D721Med (cell line): ENCODE results near the gene SHROOM3.
"Not testable (repeated sequence)": the region's sequence is repeated elsewhere in the genome, so short reads cannot be mapped to it uniquely, and the experiment has no call there.

Source experiments
- DNase-seq: peaks from one replicate; pipeline ENCODE4 v3.0.0; 2011; ENCODE audit warnings: low spot score; ENCODE audit not compliant: insufficient read length
- FAIRE-seq: peaks from 2 replicates; lab custom pipeline; 2011; peaks lifted over from hg19 to GRCh38; lab: Jason Lieb, UNC
- TF ChIP-seq, protein P1 (sequence below): IDR thresholded peaks from 2 replicates; pipeline ENCODE4 v1.5.1; 2012; ENCODE audit warnings: mild to moderate bottlenecking, control low read depth; ENCODE audit not compliant: insufficient read depth; ENCODE audit errors: missing control alignments

Gene SHROOM3

DNA sequence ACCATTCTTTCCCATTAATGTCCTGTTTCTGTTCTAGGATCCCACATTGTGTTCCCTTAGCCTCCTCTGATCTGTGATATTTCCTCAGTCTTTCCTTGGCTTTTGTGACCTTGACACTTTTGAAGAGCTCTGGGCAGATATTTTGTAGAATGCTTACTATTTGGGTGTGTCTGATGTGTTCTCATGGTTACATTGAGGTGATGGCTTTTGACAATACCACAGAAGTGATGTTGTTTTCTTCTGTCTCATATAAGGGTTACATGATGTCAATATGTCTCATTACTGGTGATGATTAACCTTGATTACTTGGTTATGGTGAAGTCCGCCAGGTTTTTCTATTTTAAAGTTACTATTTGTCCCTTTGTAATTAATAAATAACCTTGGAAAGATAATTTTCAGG, 279.2 kb downstream of the SHROOM3 start:
- FAIRE-seq, result no peak
- TF ChIP-seq, protein P1, sequence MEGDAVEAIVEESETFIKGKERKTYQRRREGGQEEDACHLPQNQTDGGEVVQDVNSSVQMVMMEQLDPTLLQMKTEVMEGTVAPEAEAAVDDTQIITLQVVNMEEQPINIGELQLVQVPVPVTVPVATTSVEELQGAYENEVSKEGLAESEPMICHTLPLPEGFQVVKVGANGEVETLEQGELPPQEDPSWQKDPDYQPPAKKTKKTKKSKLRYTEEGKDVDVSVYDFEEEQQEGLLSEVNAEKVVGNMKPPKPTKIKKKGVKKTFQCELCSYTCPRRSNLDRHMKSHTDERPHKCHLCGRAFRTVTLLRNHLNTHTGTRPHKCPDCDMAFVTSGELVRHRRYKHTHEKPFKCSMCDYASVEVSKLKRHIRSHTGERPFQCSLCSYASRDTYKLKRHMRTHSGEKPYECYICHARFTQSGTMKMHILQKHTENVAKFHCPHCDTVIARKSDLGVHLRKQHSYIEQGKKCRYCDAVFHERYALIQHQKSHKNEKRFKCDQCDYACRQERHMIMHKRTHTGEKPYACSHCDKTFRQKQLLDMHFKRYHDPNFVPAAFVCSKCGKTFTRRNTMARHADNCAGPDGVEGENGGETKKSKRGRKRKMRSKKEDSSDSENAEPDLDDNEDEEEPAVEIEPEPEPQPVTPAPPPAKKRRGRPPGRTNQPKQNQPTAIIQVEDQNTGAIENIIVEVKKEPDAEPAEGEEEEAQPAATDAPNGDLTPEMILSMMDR, result no peak

DNA sequence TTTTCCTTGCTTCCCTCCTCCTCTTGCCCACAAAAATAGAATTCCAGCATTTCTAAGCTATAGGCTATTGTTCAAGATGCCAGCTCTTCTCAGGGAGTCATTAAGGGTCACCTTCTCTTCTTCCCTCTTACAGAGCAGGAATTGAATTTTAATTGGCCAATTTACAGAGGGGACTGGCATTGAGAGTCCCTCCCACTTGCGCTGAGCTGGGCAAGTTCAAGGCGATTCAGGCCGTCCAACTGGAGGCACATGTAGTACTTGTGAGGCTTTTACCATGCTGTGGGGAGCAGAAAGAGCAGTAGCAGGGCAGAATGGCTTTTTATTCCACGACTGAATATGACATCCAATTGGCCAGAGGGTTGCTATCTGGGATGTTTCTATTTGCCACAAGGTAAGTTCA, 281.0 kb downstream of the SHROOM3 start:
- FAIRE-seq (no peak), DNase-seq (no peak)
- TF ChIP-seq, protein P1, result no peak

More for the DNA sequence above, 279.2 kb downstream of the SHROOM3 start:
- DNase-seq, result no peak

DNA sequence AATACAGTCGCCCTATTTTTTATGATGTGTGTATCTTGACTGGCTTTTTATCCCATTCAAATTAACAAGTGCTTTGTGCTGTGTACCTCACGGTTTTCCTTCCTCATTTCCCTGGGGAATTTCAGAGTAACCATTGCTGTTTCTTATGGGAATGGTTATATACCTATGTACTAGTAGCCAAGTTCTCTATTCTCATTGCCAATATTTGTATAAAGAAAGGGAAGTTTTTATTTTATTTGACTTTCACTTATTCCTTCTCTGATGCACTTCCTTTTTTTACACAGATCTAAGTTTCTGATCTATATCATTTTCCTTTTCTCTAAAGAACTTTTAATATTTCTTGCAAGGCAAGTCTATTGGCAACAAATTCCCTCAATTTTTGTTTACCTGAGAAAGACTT, 281.6 kb downstream of the SHROOM3 start:
- DNase-seq, result no peak
- FAIRE-seq, result no peak
- TF ChIP-seq, protein P1, result no peak

DNA sequence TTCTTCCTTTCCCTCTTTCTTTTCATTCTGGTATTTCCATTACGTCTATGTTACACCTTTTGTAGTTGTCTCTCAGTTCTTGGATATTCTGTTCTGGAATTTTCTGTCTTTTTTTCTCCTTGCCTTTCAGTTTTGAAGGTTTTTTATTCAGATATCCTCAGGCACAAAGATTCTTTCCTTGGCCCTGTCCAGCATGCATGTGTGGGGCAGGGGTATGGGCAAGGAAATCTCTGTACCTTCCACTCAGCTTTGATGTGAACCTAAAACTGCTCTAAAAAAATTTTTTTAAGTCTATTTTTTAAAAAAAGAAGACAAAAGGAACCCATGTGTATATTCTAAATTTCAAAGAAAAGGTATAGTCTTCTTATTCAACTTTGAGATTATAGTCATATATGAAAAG, 282.4 kb downstream of the SHROOM3 start:
- no peak for DNase-seq
- no peak for FAIRE-seq

DNA sequence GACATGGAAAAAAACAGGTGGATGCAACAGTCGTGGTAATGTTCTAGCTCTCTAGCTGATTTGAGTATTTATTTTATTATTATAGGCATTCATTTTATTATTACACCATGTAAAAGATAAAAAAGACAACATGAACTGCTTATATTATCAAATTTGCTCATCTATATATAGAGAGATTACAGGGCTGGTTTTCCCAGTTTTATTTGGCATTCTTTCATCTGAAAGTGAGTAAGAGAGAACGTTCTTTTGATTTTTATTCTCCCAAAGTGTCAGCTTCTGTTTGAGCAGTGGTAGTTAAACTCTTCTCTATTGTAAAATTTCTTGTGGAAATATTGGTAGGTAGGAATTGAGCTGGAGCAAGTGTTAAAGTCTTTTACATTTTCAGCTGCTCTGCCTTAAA, 283.0 kb downstream of the SHROOM3 start:
- no peak for DNase-seq
- no peak for FAIRE-seq
- TF ChIP-seq, protein P1, result no peak

More for the DNA sequence above, 282.4 kb downstream of the SHROOM3 start:
- TF ChIP-seq, protein P1, result no peak

DNA sequence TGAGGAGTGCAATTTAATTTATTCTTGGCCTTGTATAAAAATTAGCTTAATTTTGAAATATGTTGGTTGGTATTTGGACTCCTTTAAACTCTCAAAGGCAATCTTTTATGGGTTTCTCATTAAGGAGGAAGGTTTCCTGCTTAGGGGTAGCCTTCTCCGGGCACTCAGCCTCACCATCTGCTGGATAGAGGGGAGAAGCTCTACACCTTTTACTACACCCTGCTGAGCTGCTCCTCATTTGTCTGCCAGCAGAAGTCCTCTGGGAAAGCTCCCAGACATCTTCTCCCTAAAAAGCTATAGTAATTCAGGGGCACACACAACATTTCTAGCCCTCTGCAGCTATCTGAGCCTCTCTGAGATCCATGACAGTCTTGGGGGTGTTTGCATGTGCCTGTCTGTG, 283.8 kb downstream of the SHROOM3 start:
- DNase-seq, result no peak
- no peak for FAIRE-seq
- TF ChIP-seq, protein P1, result no peak

DNA sequence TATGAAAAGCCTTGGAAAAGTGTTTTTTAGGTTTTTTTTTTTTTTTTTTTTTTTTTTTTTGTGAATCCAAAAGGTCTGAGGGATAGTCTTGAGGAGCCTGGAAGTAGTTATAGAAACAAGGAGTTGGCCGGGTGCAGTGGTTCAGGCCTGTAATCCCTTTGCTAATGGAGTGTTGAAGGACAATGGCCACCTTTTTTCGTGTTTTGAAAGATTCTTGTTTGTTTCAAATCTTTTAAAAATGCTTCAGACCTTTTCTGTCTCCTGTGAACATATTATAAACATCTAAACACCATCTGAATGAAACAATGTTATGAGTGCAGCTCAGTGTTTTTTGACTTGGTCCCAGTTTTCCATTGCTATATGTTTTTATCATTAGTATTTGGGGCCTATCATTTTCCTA, 285.1 kb downstream of the SHROOM3 start:
- TF ChIP-seq, protein P1, result no peak
- DNase-seq, result no peak
- no peak for FAIRE-seq

DNA sequence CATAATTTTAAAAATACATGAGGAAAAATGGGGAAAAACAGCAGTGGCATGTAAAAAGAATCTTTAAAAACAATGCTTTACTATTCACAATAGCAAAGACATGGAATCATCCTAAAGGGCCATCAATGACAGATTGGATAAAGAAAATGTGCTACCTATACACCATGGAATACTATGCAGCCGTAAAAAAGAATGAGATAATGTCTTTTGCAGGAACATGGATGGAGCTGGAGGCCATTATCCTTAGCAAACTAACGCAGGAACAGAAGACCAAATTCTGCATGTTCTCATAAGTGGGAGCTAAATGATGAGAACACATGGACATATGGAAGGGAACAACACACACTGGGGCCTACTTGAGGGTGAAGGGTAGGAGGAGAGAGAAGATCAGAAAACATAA, 287.1 kb downstream of the SHROOM3 start:
- not testable (repeated sequence) for DNase-seq, FAIRE-seq
